SK-N-SH (cell line): ENCODE measurements around the gene CCDC91. TPM values are rescaled to one million over a fixed set of nuclear protein-coding genes. Genes with fewer than 3 reads are reported as not detected.

Experiments
- CTCF ChIA-PET: fragments of 300-600, 350-600 bp; formaldehyde crosslinking; extraction: SDS; loops from one replicate; lab custom pipeline; 2021; lab: Yijun Ruan, JAX
- POLR2A ChIA-PET: fragments of 350-600 bp; sonication (Branson Sonifier 250); formaldehyde crosslinking; extraction: SDS; loops from one replicate; lab custom pipeline; 2020; ENCODE audit warnings: antibody characterized with exemption, inconsistent platforms; lab: Yijun Ruan, JAX
- DNase-seq: peaks from one replicate; pipeline ENCODE4 v3.0.0; 2012
- H2AFZ ChIP-seq: fragments of 200-600 bp; sonication (generic); 2 replicates; pipeline ENCODE4 v1.8.1; 2016; ENCODE audit warnings: antibody characterized with exemption, mild to moderate bottlenecking, low read depth
- H3F3A ChIP-seq: fragments of 200-600 bp; sonication (generic); replicated peaks from 2 replicates; pipeline ENCODE3; 2016; ENCODE audit warnings: antibody characterized with exemption, mild to moderate bottlenecking; ENCODE audit not compliant: insufficient read depth
- H3K27ac ChIP-seq, 2 experiments: fragments of 200-500 bp in 1 of 2; fragments of 200-600 bp in 1 of 2; sonication (Bioruptor generic) in 1 of 2; sonication (generic), shearing (Covaris generic) in 1 of 2; 2 replicates each; pipeline versions ENCODE4 v1.5.1 to v1.6.1; 2014 to 2016; ENCODE audit warnings: low read depth in 2 of 2, inconsistent platforms in 1 of 2, low read length in 1 of 2, mild to moderate bottlenecking in 1 of 2, mixed read lengths in 1 of 2
- H3K27me3 ChIP-seq: fragments of 200-600 bp; sonication (generic), shearing (Covaris generic); 2 replicates; pipeline ENCODE4 v1.6.1; 2016; ENCODE audit warnings: mixed run types; ENCODE audit not compliant: insufficient read depth
- H3K36me3 ChIP-seq, 2 experiments: fragments of 200-500 bp in 1 of 2; fragments of 200-600 bp in 1 of 2; sonication (Bioruptor generic) in 1 of 2; sonication (generic) in 1 of 2; replicated peaks in 1 of 2; 2 replicates each; pipeline versions ENCODE3 to v1.5.1; 2014 to 2016; ENCODE audit warnings: low read length in 1 of 2, mild to moderate bottlenecking in 1 of 2; ENCODE audit not compliant: insufficient read depth in 2 of 2, control insufficient read depth in 1 of 2
- H3K4me1 ChIP-seq, 2 experiments: fragments of 200-500 bp in 1 of 2; fragments of 200-600 bp in 1 of 2; sonication (Bioruptor generic) in 1 of 2; sonication (generic), shearing (Covaris generic) in 1 of 2; 2 replicates each; pipeline versions ENCODE4 v1.5.1 to v1.6.1; 2014 to 2016; ENCODE audit warnings: low read depth in 1 of 2, low read length in 1 of 2, mixed run types in 1 of 2; ENCODE audit not compliant: insufficient read depth in 2 of 2, control insufficient read depth in 1 of 2
- H3K4me2 ChIP-seq: fragments of 200-600 bp; sonication (generic), shearing (Covaris generic); 2 replicates; pipeline ENCODE4 v1.6.1; 2017; ENCODE audit warnings: mixed run types
- H3K4me3 ChIP-seq, 2 experiments: fragments of 200-500 bp in 1 of 2; fragments of 200-600 bp in 1 of 2; sonication (Bioruptor generic) in 1 of 2; sonication (generic), shearing (Covaris generic) in 1 of 2; 2 replicates each; pipeline versions ENCODE4 v1.5.1 to v1.8.1; 2014 to 2016; ENCODE audit warnings: low read depth in 2 of 2, inconsistent platforms in 1 of 2, low read length in 1 of 2, mild to moderate bottlenecking in 1 of 2, mixed read lengths in 1 of 2, moderate library complexity in 1 of 2
- H3K79me2 ChIP-seq: fragments of 200-600 bp; sonication (generic); 2 replicates; pipeline ENCODE4 v1.8.1; 2017; ENCODE audit warnings: mild to moderate bottlenecking; ENCODE audit not compliant: insufficient read depth
- H3K9ac ChIP-seq: fragments of 200-600 bp; sonication (generic); 2 replicates; pipeline ENCODE4 v1.6.1; 2017; ENCODE audit warnings: mixed run types
- H3K9me2 ChIP-seq: fragments of 200-600 bp; sonication (generic); 2 replicates; pipeline ENCODE4 v1.6.1; 2017; ENCODE audit warnings: mixed run types
- H3K9me3 ChIP-seq: fragments of 200-600 bp; sonication (generic); 2 replicates; pipeline ENCODE4 v1.6.1; 2017; ENCODE audit warnings: mixed run types, mild to moderate bottlenecking, moderate library complexity
- H4K20me1 ChIP-seq: fragments of 200-600 bp; sonication (generic); 2 replicates; pipeline ENCODE4 v1.6.1; 2017; ENCODE audit warnings: mild to moderate bottlenecking, mixed run types; ENCODE audit not compliant: insufficient read depth
- CHD2 ChIP-seq: fragments of 150-350 bp; IDR thresholded peaks from 2 replicates; pipeline ENCODE4 v1.6.1; 2018; ENCODE audit warnings: low read length; ENCODE audit not compliant: partially characterized antibody
- ELF1 ChIP-seq: IDR thresholded peaks from 2 replicates; pipeline ENCODE4 v1.4.0; 2012
- EP300 ChIP-seq, 2 experiments: IDR thresholded peaks; 2 replicates each; pipeline versions ENCODE4 v1.4.0 to v1.6.1; 2012; ENCODE audit warnings: borderline replicate concordance in 1 of 2, low read depth in 1 of 2, low read length in 1 of 2
- FOSL2 ChIP-seq: IDR thresholded peaks from 2 replicates; pipeline ENCODE4 v1.4.0; 2012; ENCODE audit warnings: low read depth, mild to moderate bottlenecking, moderate library complexity, borderline replicate concordance
- FOXJ3 ChIP-seq: sonication (generic); formaldehyde crosslinking; IDR thresholded peaks from 2 replicates; pipeline ENCODE4 v1.5.1; 2020; ENCODE audit warnings: mild to moderate bottlenecking, missing genetic modification reagents
- GABPA ChIP-seq: IDR thresholded peaks from 2 replicates; pipeline ENCODE4 v1.4.0; 2012; ENCODE audit warnings: low read depth, mild to moderate bottlenecking
- JUND ChIP-seq: IDR thresholded peaks from 2 replicates; pipeline ENCODE4 v1.4.0; 2012
- MAX ChIP-seq: IDR thresholded peaks from 2 replicates; pipeline ENCODE4 v1.4.0; 2012; ENCODE audit warnings: low read depth
- MEF2A ChIP-seq: IDR thresholded peaks from 2 replicates; pipeline ENCODE4 v1.4.0; 2012; ENCODE audit warnings: low read depth, borderline replicate concordance
- MXI1 ChIP-seq: IDR thresholded peaks from 2 replicates; pipeline ENCODE4 v1.6.1; 2012; ENCODE audit warnings: mild to moderate bottlenecking, low read depth, low read length, improper control_type of control experiment
- NFIC ChIP-seq: IDR thresholded peaks from 2 replicates; pipeline ENCODE4 v1.4.0; 2012; ENCODE audit warnings: borderline replicate concordance
- PBX3 ChIP-seq: IDR thresholded peaks from 2 replicates; pipeline ENCODE4; 2012
- POLR2AphosphoS5 ChIP-seq: IDR thresholded peaks from 2 replicates; pipeline ENCODE4 v1.6.1; 2012; ENCODE audit warnings: low read depth, low read length
- RCOR1 ChIP-seq: fragments of 150-350 bp; IDR thresholded peaks from 2 replicates; pipeline ENCODE4 v1.6.1; 2017; ENCODE audit warnings: antibody characterized with exemption, low read length
- REST ChIP-seq: IDR thresholded peaks from 2 replicates; pipeline ENCODE4 v1.6.1; 2012; ENCODE audit warnings: mild to moderate bottlenecking, low read depth, low read length, moderate library complexity
- SIN3A ChIP-seq: IDR thresholded peaks from 2 replicates; pipeline ENCODE4 v1.6.1; 2012; ENCODE audit warnings: low read depth, mild to moderate bottlenecking, low read length, moderate library complexity, borderline replicate concordance
- SMC3 ChIP-seq: IDR thresholded peaks from 2 replicates; pipeline ENCODE4 v1.6.1; 2012; ENCODE audit warnings: low read depth, low read length, improper control_type of control experiment
- TAF1 ChIP-seq: IDR thresholded peaks from 2 replicates; pipeline ENCODE4 v1.6.1; 2012; ENCODE audit warnings: low read depth, mild to moderate bottlenecking, low read length, moderate library complexity, borderline replicate concordance
- TCF12 ChIP-seq: IDR thresholded peaks from 2 replicates; pipeline ENCODE4 v1.4.0; 2012
- TEAD4 ChIP-seq: IDR thresholded peaks from 2 replicates; pipeline ENCODE4 v1.4.0; 2012; ENCODE audit warnings: mild to moderate bottlenecking, borderline replicate concordance; ENCODE audit not compliant: insufficient read depth
- USF1 ChIP-seq: IDR thresholded peaks from 2 replicates; pipeline ENCODE4 v1.4.0; 2012; ENCODE audit warnings: low read depth, borderline replicate concordance
- USF2 ChIP-seq: fragments of 150-350 bp; IDR thresholded peaks from 2 replicates; pipeline ENCODE4 v1.6.1; 2017; ENCODE audit warnings: antibody characterized with exemption, low read length, low read depth, borderline replicate concordance
- YY1 ChIP-seq: IDR thresholded peaks from 2 replicates; pipeline ENCODE4 v1.4.0; 2012; ENCODE audit warnings: low read depth, mild to moderate bottlenecking
- ZBTB33 ChIP-seq: IDR thresholded peaks from 2 replicates; pipeline ENCODE4 v1.4.0; 2012; ENCODE audit warnings: low read depth, borderline replicate concordance
- WGBS: methylation state at CpG from one replicate; pipeline ENCODE4 v1.1.6; 2017; ENCODE audit warnings: low lambda C conversion rate; 5-methylcytosine and 5-hydroxymethylcytosine counted together
- polyA plus RNA-seq, 3 experiments: library from polyadenylated mRNA; depleted of rRNA; stranded (reverse); fragments of >200 nt; gene quantifications; 2 replicates each; pipeline ENCODE4 v1.2.3, GENCODE V29; 2012

The CCDC91 gene
- polyA plus RNA-seq (2012; rRNA removed) = 13.0 and 15.0 TPM in 2 replicates
- polyA plus RNA-seq (2012; cell fraction: cytosol; rRNA removed) = 17.4 and 23.0 TPM in 2 replicates
- 9.0 and 15.1 TPM in 2 replicates for polyA plus RNA-seq (2012; cell fraction: nucleus; rRNA removed)

GRCh38 chr12:28190321-28191050 is at the start of gene CCDC91:
Gene CCDC91 (plus strand): TSS chr12:28190456. CDS start chr12:28257216, 66,760 bp downstream.
- Histone ChIP-seq H3K9me2 (no peaks in the 10 kb centered on the region), H2AFZ (peak within 1 kb of the TSS; percentile 92), H4K20me1 (no peaks in the 10 kb centered on the region), H3K9ac (peak within 1 kb of the TSS; percentile 86), H3K27me3 (no peaks in the 10 kb centered on the region), H3K4me2 (peak within 1 kb of the TSS; percentile 71), H3K4me3 (peak within 1 kb of the TSS; percentile 68 to 97), H3F3A (peaks cover 4% of the 10 kb centered on the region), H3K36me3 (peaks cover 0 to 5% of the 10 kb centered on the region in 2 experiments), H3K79me2 (peaks cover 38% of the 10 kb centered on the region), H3K9me3 (no peaks in the 10 kb centered on the region), H3K4me1 (peaks cover 0 to 11% of the 10 kb centered on the region in 2 experiments; a peak in 2 of 4 replicates), H3K27ac (peak within 1 kb of the TSS; percentile 94 to 97)
- POLR2A ChIA-PET = interaction anchor here (1.0 to 1.7 kb wide), 2 partner anchors 216 to 682 kb away, joined by 5 to 6 read pairs; no protein-coding TSS in a partner anchor
- DNase-seq = peak; percentile 90
- WGBS = 2% methylated on average over 17 of the region's 72 CpGs
- CTCF ChIA-PET = interaction anchor here (0.6 to 2.5 kb wide), 6 partner anchors 11 to 538 kb away, joined by 3 to 6 read pairs (median 3); no protein-coding TSS in a partner anchor
- TF ChIP-seq EP300 (IDR thresholded peaks at IDR 0.05; ENCODE audit: borderline replicate concordance in 1 of 2, low read depth in 1 of 2, low read length in 1 of 2) (no peak), YY1 (no peak), MXI1 (peak; percentile 15), REST (no peak), CHD2 (peak; percentile 66), FOSL2 (no peak), NFIC (peak; percentile 5; the same call in 1 of the 2 replicates), GABPA (peak; percentile 84), PBX3 (peak; percentile 97), POLR2AphosphoS5 (peak; percentile 34; the same call in 1 of the 2 replicates), USF1 (peak; percentile 96), MAX (peak; percentile 95), JUND (no peak), ZBTB33 (0 out of 2 replicates have a peak, but pooled peaks have one; percentile 24), MEF2A (no peak), RCOR1 (no peak; the same call in 1 of the 2 replicates), TAF1 (peak; percentile 40; the same call in 1 of the 2 replicates), ELF1 (0 out of 2 replicates have a peak, but pooled peaks have one; percentile 39), TCF12 (0 out of 2 replicates have a peak, but pooled peaks have one; percentile 2), SMC3 (no peak), FOXJ3 (CRISPR knock-in tag) (peak; percentile 93), SIN3A (peak; percentile 9; the same call in 1 of the 2 replicates), TEAD4 (no peak), USF2 (peak; percentile 76)
